Measurements from ENCODE around the gene ZNF467. TPM values are rescaled to one million over a fixed set of nuclear protein-coding genes. Genes with fewer than 3 reads are reported as not detected.

The ZNF467 gene
- total and polyA plus RNA-seq, 2 donors (not counting 3 experiments of a cell fraction or from before 2014, with no cell fraction given): 4.2 to 8.9 TPM

GRCh38 chr7:149808311-149808710, 34.9 kb upstream of the ZNF467 start:
- H4K20me1 ChIP-seq (replicated peaks; ENCODE audit: control insufficient read depth, extremely low read depth, insufficient read depth, low read length): no peaks in the 10 kb centered on the region
- dilution Hi-C loops (cut with MboI; ENCODE audit: extremely low pct_ligation_motif_present, low sequenced_read_pairs): no loop called here

More at GRCh38 chr7:149808311-149808710, 34.9 kb upstream of the ZNF467 start:
- intact Hi-C loops (cut with micrococcal nuclease): loop anchor here (5.0 kb wide), 1 partner anchor 469 kb away; no protein-coding TSS in a partner anchor
- POLR2A ChIA-PET: no interaction called here
- Histone ChIP-seq H3K36me3 (ENCODE audit: control insufficient read depth in 2 of 2, extremely low read depth in 1 of 2, insufficient read depth in 2 of 2, low read length in 2 of 2) (no peaks in the 10 kb centered on the region), H3K27me3 (ENCODE audit: control insufficient read depth in 2 of 2, insufficient read depth in 2 of 2, low read length in 2 of 2) (no peaks in the 10 kb centered on the region), H3K9me1 (replicated peaks; ENCODE audit: control insufficient read depth, extremely low read depth, insufficient read depth, low read length) (no peaks in the 10 kb centered on the region), H3K9me3 (replicated peaks; ENCODE audit: control insufficient read depth, insufficient read depth, low read length) (no peaks in the 10 kb centered on the region), H3K9ac (replicated peaks; ENCODE audit: extremely low read depth, insufficient read depth, low read length) (no peak overlapping the region), H3K4me1 (ENCODE audit: control insufficient read depth, extremely low read depth, insufficient read depth, low read length) (no peaks in the 10 kb centered on the region), H3K4me2 (ENCODE audit: insufficient read depth, low read length) (no peak overlapping the region), H3K27ac (ENCODE audit: insufficient read depth, low read depth, low read length) (no peak overlapping the region), H3K79me2 (ENCODE audit: control insufficient read depth, insufficient read depth, low read length) (no peaks in the 10 kb centered on the region), H2AFZ (ENCODE audit: low read depth, low read length) (no peak overlapping the region), H3K4me3 (replicated peaks in 1 of 3; ENCODE audit: insufficient read depth in 1 of 3, low read depth in 1 of 3, low read length in 3 of 3) (no peak overlapping the region)
- no TSS peak for BruUV-seq (replicated peaks)
- no peak for DNase-seq (ENCODE audit: low read depth, low spot score)
- TF ChIP-seq MYC (IDR thresholded peaks at IDR 0.05; ENCODE audit: low read depth, low read length) (no peak), POLR2A (IDR thresholded peaks at IDR 0.05; ENCODE audit: low read depth, low read length) (no peak), MAX (IDR thresholded peaks at IDR 0.05; ENCODE audit: insufficient read depth, insufficient read length) (no peak), GATA2 (IDR thresholded peaks at IDR 0.05; ENCODE audit: insufficient read depth, insufficient read length, low read depth, low read length) (no peak), EZH2 (IDR thresholded peaks at IDR 0.05; ENCODE audit: borderline replicate concordance, low read depth, low read length, severe bottlenecking) (no peak), POLR2AphosphoS5 (IDR thresholded peaks at IDR 0.05; ENCODE audit: insufficient read depth, low read depth, low read length) (no peak), JUN (IDR thresholded peaks at IDR 0.05; ENCODE audit: borderline replicate concordance, insufficient read depth, insufficient read length, low read depth) (no peak), FOS (IDR thresholded peaks at IDR 0.05; ENCODE audit: borderline replicate concordance, insufficient read depth, low read length) (no peak)
- TF ChIP-seq, protein P1, sequence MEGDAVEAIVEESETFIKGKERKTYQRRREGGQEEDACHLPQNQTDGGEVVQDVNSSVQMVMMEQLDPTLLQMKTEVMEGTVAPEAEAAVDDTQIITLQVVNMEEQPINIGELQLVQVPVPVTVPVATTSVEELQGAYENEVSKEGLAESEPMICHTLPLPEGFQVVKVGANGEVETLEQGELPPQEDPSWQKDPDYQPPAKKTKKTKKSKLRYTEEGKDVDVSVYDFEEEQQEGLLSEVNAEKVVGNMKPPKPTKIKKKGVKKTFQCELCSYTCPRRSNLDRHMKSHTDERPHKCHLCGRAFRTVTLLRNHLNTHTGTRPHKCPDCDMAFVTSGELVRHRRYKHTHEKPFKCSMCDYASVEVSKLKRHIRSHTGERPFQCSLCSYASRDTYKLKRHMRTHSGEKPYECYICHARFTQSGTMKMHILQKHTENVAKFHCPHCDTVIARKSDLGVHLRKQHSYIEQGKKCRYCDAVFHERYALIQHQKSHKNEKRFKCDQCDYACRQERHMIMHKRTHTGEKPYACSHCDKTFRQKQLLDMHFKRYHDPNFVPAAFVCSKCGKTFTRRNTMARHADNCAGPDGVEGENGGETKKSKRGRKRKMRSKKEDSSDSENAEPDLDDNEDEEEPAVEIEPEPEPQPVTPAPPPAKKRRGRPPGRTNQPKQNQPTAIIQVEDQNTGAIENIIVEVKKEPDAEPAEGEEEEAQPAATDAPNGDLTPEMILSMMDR (IDR thresholded peaks at IDR 0.05; ENCODE audit: extremely low read depth in 1 of 2, insufficient read depth in 1 of 2, low read depth in 1 of 2, low read length in 2 of 2): no peak
- no peak for FAIRE-seq
- CTCF ChIA-PET: interaction anchor here (0.8 to 3.0 kb wide), 4 partner anchors 17 to 137 kb away, joined by 3 to 12 read pairs (median 8); no protein-coding TSS in a partner anchor

All from endothelial cell of umbilical vein (primary cell).